Measurements from ENCODE around the gene RNASE9. TPM values are rescaled to one million over a fixed set of nuclear protein-coding genes. Genes with fewer than 3 reads are reported as not detected.
"Not testable (repeated sequence)": the region's sequence is repeated elsewhere in the genome, so short reads cannot be mapped to it uniquely, and the experiment has no call there.

The RNASE9 gene
- total RNA-seq, 2 donors from 2014 or later, result not detected

DNA sequence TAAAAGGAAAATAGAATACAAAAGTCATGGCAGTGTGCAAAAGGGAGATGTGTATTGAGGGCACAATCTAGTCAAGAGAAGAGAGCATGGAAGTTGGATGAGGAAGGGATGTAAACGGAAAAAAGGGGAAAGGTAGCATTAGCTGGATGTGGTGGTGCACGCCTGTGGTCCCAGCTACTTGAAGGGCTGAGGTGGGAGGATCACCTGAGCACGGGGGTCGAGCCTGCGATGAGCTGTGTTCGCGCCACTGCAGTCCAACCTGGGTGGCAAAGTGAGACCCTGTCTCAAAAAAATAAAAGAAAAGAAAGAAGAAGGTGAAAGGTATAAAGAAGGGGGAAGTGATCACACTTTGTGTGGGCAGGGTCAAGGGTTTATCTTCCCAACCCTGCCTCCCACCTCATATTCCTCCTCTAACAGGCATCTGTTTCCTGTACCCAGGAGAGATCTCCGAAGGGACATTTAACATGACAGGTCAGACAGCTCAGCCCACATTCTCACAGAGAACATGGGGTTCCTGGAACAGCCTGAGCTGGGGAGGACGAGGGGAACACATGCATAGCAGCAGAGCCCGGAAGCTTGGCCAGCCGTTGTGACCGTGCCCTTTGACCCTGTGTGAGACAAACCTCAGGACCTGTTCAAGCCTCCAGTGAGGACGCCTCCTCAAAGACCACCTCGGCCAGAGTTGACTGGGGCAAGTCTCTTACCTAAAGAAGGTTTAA lies 18.1 kb upstream of the RNASE9 start:
- no peak for DNase-seq
- 70 to 80% methylated on average over 13 to 14 of the region's 14 CpGs for WGBS, 2 donors
- Histone ChIP-seq H3K36me3 (replicated peaks in 1 of 2; ENCODE audit: insufficient read depth in 1 of 2, low read depth in 2 of 2) (no peaks in the 10 kb centered on the region), H3K4me3 (no peak overlapping the region), H3K27me3 (no peaks in the 10 kb centered on the region), H3K9me3 (no peaks in the 10 kb centered on the region), H3K27ac (no peak overlapping the region), H3K4me1 (no peaks in the 10 kb centered on the region)
- intact Hi-C loops (cut with DNase I), result no loop called here
- TF ChIP-seq CTCF (IDR thresholded peaks at IDR 0.05) (no peak), POLR2A (IDR thresholded peaks at IDR 0.05) (no peak)
- ATAC-seq, result no peak

DNA sequence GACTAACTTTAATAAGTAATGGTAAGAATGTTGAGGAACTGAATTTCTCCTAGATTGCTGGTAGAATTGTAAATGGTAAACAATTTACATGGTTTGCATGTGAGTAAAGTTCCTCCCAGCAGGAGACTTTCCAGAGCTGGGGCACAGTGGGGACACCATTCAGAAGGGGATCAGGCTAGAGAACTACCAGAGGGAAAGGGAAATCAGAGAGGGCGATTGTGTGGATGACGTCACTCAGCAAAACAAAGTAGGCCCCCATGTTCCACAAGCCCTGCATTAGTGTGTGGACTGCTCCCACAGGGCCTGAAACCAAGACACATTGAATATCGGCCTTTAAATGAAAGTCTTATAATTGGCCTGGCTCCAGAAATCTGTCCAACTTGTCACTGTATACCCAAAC lies 17.5 kb upstream of the RNASE9 start:
- no peak for ATAC-seq

GRCh38 chr14:20572382-20572990 lies 11.6 kb upstream of the RNASE9 start:
- DNase-seq; ATAC-seq; H3K9me3 ChIP-seq; H3K36me3 ChIP-seq (replicated peaks in 1 of 2; ENCODE audit: insufficient read depth in 1 of 2, low read depth in 2 of 2); intact Hi-C loops (cut with DNase I); H3K4me1 ChIP-seq; H3K27ac ChIP-seq; H3K4me3 ChIP-seq; H3K27me3 ChIP-seq: not testable (repeated sequence)
- 58 to 60% methylated on average over 4 of the region's 4 CpGs for WGBS, 2 donors

More for the DNA sequence above, 17.5 kb upstream of the RNASE9 start:
- Histone ChIP-seq H3K27ac (no peak overlapping the region), H3K27me3 (no peaks in the 10 kb centered on the region), H3K36me3 (replicated peaks in 1 of 2; ENCODE audit: insufficient read depth in 1 of 2, low read depth in 2 of 2) (no peaks in the 10 kb centered on the region), H3K4me1 (no peaks in the 10 kb centered on the region), H3K4me3 (no peak overlapping the region), H3K9me3 (no peaks in the 10 kb centered on the region)
- 32 to 82% methylated on average over 3 of the region's 3 CpGs for WGBS, 2 donors
- TF ChIP-seq CTCF (IDR thresholded peaks at IDR 0.05) (no peak), POLR2A (IDR thresholded peaks at IDR 0.05) (no peak)
- intact Hi-C loops (cut with DNase I), result no loop called here
- no peak for DNase-seq

DNA sequence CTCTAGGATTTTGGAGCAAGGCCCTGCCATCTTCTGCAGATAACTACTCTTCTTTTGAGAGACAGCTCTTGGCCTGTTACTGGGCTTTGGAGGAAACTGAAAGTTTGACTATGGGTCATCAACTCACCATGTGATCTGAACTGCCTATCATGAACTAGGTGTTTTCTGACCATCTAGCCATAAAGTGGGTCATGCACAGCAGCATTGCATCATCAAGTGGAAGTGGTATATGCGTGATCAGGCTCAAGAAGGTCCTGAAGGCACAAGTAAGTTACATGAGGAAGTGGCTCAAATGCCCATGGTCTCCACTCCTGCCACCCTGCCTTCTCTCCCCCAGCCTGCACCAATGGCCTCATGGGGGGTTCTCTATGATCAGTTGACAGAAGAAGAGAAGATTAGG lies 9.9 kb upstream of the RNASE9 start:
- H3K27ac ChIP-seq; ATAC-seq; H3K27me3 ChIP-seq; H3K36me3 ChIP-seq (replicated peaks in 1 of 2; ENCODE audit: insufficient read depth in 1 of 2, low read depth in 2 of 2); H3K4me1 ChIP-seq; H3K9me3 ChIP-seq; H3K4me3 ChIP-seq; DNase-seq; intact Hi-C loops (cut with DNase I): not testable (repeated sequence)
- 43 to 85% methylated on average over 1 of the region's 1 CpG for WGBS, 2 donors

DNA sequence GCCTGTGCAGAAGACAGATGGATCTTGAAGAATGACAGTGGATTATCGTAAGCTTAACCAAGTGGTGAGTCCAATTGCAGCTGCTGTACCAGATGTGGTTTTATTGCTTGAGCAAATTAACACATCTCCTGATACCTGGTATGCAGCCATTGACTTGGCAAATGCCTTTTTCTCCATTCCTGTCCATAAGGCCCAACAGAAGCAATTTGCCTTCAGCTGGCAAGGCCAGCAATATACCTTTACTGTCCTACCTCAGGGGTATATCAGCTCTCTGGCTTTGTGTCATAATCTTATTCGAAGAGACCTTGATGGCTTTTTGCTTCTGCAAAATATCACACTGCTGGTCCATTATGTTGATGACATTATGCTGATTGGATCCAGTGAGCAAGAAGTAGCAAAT lies 9.0 kb upstream of the RNASE9 start:
- H3K9me3 ChIP-seq; H3K4me1 ChIP-seq; H3K27me3 ChIP-seq; DNase-seq; intact Hi-C loops (cut with DNase I); H3K36me3 ChIP-seq (replicated peaks in 1 of 2; ENCODE audit: insufficient read depth in 1 of 2, low read depth in 2 of 2); H3K4me3 ChIP-seq; ATAC-seq; H3K27ac ChIP-seq: not testable (repeated sequence)
- 78 to 81% methylated on average over 2 of the region's 2 CpGs for WGBS, 2 donors

DNA sequence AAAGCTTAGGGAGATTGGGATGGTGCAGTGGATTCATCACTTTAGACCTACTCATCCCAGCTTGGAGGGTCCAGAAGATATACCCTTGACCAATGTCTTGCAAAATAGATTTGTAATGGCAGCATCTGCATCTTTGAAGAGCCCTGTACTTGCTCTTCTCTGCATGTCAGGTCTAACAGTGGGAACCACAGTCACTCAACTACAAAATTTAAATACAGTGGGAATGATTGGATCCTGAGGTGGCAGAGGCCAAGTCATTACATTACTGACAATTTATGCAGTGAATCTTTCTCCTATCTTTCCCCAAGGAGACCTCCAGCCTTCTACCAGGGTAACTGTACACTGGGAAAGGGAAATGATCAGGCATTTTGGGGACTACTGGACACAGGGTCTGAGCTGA lies 8.2 kb upstream of the RNASE9 start:
- no peaks in the 10 kb centered on the region for H3K9me3 ChIP-seq
- H3K27ac ChIP-seq, result no peak overlapping the region
- no peaks in the 10 kb centered on the region for H3K36me3 ChIP-seq (replicated peaks in 1 of 2; ENCODE audit: insufficient read depth in 1 of 2, low read depth in 2 of 2)
- DNase-seq (no peak), ATAC-seq (no peak)
- no peaks in the 10 kb centered on the region for H3K27me3 ChIP-seq
- no peak for TF ChIP-seq CTCF (IDR thresholded peaks at IDR 0.05)
- TF ChIP-seq POLR2A (IDR thresholded peaks at IDR 0.05), result no peak
- H3K4me1 ChIP-seq, result no peaks in the 10 kb centered on the region
- intact Hi-C loops (cut with DNase I), result no loop called here
- no peak overlapping the region for H3K4me3 ChIP-seq

Measured in body of pancreas (tissue), 4 donors.